Inflammatory macrophage treated with lipopolysaccharide for 1 hour (primary cell): ENCODE data around the gene WDR1.

Experiments used
- DNase-seq, 2 donors: peaks; one replicate each; pipeline ENCODE4 v3.0.0-alpha.2; 2020 to 2022

Gene WDR1

GRCh38 chr4:10097906-10098779 lies 18.5 kb downstream of the WDR1 start:
- DNase-seq: no peak

- DNase-seq: no peak
Measured at GRCh38 chr4:10096978-10097335, 19.6 kb downstream of the WDR1 start.

- DNase-seq: peak; percentile 82 to 93
Measured at GRCh38 chr4:10096201-10096977, 20.2 kb downstream of the WDR1 start.

- DNase-seq: peak in 1 of 2 donors; percentile 17
Measured at GRCh38 chr4:10095296-10095991, 21.2 kb downstream of the WDR1 start.

- no peak for DNase-seq
Measured at GRCh38 chr4:10094841-10095240, 21.8 kb downstream of the WDR1 start.

- DNase-seq: no peak
Measured at GRCh38 chr4:10093801-10094552, 22.6 kb downstream of the WDR1 start.

- DNase-seq: no peak
Measured at GRCh38 chr4:10093271-10093621, 23.4 kb downstream of the WDR1 start.

GRCh38 chr4:10092481-10093270 lies 23.9 kb downstream of the WDR1 start:
- no peak for DNase-seq

- DNase-seq: no peak
Measured at GRCh38 chr4:10091531-10092181, 24.9 kb downstream of the WDR1 start.

- DNase-seq: no peak
Measured at GRCh38 chr4:10090467-10091250, 25.9 kb downstream of the WDR1 start.

- DNase-seq: no peak
Measured at GRCh38 chr4:10089346-10089745, 27.3 kb downstream of the WDR1 start.

- DNase-seq: no peak
Measured at GRCh38 chr4:10088135-10089010, 28.2 kb downstream of the WDR1 start.

- no peak for DNase-seq
Measured at GRCh38 chr4:10087152-10087791, 29.3 kb downstream of the WDR1 start.

GRCh38 chr4:10086506-10087120 lies 30.0 kb downstream of the WDR1 start:
- DNase-seq: no peak

GRCh38 chr4:10085828-10086505 lies 30.6 kb downstream of the WDR1 start:
- no peak for DNase-seq

- no peak for DNase-seq
Measured at GRCh38 chr4:10085386-10085785, 31.2 kb downstream of the WDR1 start.

- DNase-seq: no peak
Measured at GRCh38 chr4:10084651-10085358, 31.8 kb downstream of the WDR1 start.
